ENCODE results near the gene MDGA2.
"Not testable (repeated sequence)": the region's sequence is repeated elsewhere in the genome, so short reads cannot be mapped to it uniquely, and the experiment has no call there.

MDGA2 gene

DNA sequence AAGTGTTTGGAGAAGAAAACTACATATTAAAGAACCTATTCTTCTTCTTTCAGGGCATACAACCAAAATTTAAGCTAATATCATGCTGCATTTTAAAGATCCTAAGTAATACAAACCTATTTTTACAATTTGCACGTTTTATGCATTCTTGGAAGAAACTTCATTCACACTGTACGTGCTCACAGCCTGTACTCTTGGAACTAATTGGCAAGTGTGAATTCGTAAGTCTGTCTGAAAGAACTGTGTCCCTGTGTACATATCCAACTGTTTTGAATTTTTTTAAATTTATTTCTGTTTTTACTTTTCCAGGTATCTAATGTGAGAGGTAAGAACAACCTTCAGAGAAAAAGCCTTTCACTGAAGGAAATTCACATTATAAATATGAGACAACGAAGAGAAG lies 347.0 kb downstream of the MDGA2 start:
- DNase-seq (ENCODE audit: low read depth): no peak

DNA sequence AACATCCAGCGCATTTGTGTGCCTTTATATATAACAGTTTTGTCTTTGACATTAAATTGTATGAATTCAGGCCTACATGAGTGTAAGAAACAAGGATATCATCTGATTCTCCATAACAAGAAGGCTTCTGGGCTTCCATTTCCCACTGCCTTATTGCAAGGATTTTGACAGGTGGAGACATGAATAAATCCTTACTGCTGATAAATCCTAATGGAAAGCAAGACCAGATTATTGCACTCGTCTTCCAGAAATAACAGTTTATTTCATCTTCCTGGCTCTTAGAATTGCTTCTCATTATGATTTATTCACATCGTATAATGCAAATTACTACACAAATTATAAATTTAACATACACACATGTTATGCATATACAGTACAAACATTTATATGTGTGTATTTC lies 348.1 kb downstream of the MDGA2 start:
- no peak for DNase-seq (ENCODE audit: low read depth)

DNA sequence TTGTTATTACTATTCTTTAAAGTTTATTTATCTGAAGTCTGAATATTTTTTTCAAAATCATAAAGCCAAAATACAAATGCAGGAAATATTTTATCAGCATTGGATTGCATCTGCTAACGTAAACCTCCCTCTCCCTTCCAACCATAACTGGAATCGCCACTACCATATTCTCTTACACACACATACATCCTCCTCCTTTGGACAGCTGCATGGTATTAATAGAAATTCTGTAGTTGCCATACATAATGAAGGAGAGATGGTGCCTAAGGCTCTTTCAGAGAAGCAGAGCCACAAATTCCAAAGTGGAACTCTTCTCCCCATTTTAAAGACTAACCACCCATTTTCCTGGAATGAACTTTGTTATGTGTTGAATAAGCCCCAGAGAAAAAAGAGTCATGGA lies 352.7 kb downstream of the MDGA2 start:
- DNase-seq (ENCODE audit: low read depth): no peak

GRCh38 chr14:47302121-47302520 lies 373.3 kb downstream of the MDGA2 start:
- DNase-seq (ENCODE audit: low read depth): no peak

DNA sequence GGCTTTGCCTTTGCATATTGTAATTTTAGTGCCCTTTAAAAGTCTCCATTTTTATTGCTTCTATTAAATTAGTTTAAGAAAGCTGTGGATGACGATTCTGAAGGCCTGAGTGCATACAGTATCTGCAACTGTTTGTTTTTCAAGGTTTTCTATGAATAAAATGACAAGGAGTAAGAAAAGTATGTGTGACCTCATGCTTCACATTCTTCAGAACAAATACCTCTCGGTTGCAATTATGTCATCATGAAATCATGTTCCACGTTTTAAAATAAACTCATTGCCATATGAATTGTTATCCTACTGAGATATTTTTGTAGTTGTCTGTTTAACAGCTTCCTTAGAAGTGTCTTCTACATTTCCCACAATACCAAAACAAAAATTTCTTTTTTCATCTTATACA lies 374.6 kb downstream of the MDGA2 start:
- no peak for DNase-seq (ENCODE audit: low read depth)

DNA sequence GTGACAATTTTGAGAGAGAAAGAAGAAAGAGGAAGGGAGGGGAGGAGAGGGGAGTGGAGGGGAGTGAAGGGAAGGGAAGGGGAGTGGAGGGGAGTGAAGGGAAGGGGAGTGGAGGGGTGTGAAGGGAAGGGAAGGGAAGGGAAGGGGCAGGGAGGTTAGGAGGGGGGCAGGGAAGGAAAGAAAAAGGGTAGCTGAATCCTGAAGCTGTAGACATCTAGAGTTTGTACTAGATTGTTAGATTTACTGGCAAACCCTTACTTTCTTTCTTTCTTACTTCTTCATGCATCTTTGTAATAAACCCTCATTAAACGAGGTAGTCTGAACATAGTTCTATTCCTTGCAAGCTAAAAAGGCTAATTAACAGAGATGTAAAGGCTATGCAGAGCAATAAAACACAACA lies 378.0 kb downstream of the MDGA2 start:
- no peak for DNase-seq (ENCODE audit: low read depth)

- no peak for DNase-seq (ENCODE audit: low read depth)
Measured at GRCh38 chr14:47284283-47284682, 391.1 kb downstream of the MDGA2 start.

DNA sequence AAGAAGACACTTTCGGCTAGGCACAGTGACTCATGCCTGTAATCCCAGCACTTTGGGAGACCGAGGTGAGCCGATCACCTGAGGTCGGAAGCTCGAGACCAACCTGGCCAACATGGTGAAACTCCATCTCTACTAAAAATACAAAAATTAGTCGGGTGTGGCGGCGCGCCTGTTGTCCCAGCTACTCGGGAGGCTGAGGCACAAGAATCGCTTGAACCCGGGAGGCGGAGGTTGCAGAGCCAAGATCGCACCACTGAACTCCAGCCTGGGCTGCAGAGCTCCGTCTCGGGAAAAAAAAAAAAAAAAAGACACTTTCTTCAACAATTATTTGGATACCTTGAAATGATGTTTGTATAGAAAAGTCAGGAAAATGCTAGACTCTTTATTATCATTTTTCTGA lies 393.6 kb downstream of the MDGA2 start:
- not testable (repeated sequence) for DNase-seq (ENCODE audit: low read depth)

- no peak for DNase-seq (ENCODE audit: low read depth)
Measured at GRCh38 chr14:47278233-47278842, 397.1 kb downstream of the MDGA2 start.

GRCh38 chr14:47277703-47278102 lies 397.7 kb downstream of the MDGA2 start:
- DNase-seq (ENCODE audit: low read depth): no peak

DNA sequence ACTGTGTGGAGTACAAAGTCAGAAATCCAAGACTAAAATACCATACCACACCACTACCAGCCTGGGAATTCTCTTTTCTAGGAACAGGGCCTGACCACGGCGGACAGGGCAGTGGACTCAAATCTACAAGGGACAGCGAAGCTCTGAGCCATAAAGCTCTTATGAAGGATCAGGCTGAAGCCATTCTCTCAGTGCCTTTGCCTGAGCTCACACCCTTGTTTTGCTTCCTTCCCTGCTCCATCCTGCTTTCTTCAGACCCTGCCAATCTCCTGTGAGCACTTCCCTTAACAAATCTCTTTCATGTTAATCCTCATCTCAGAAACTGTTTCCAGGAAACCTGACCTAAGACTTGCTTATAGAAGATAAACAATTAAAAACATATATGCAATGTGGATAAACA lies 398.5 kb downstream of the MDGA2 start:
- DNase-seq (ENCODE audit: low read depth): no peak

GRCh38 chr14:47273939-47274338 lies 401.5 kb downstream of the MDGA2 start:
- DNase-seq (ENCODE audit: low read depth): no peak

DNA sequence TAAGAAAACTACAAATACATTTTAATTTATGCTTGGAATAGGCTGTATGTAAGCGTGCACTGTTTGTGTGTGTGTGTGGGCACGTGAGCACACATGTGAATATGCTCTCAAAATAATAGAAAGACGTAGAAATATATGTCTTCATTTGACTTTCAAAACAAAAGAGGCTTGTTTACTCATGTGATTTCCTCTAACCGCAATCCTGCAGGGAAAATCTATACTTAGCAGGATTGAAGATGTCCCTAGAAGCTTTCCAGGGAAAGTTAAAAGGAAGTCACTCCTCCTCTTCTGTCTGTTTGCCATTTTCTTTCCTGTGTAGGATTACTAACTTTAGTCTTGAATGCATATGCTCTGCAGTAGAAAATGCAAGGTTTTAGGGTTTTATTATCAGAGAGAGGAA lies 404.7 kb downstream of the MDGA2 start:
- DNase-seq (ENCODE audit: low read depth): no peak

- DNase-seq (ENCODE audit: low read depth): no peak
Measured at GRCh38 chr14:47269756-47270492, 405.5 kb downstream of the MDGA2 start.

- no peak for DNase-seq (ENCODE audit: low read depth)
Measured at GRCh38 chr14:47264842-47265241, 410.6 kb downstream of the MDGA2 start.

GRCh38 chr14:47262801-47263200 lies 412.6 kb downstream of the MDGA2 start:
- DNase-seq (ENCODE audit: low read depth): no peak

- no peak for DNase-seq (ENCODE audit: low read depth)
Measured at GRCh38 chr14:47261350-47261749, 414.1 kb downstream of the MDGA2 start.

DNA sequence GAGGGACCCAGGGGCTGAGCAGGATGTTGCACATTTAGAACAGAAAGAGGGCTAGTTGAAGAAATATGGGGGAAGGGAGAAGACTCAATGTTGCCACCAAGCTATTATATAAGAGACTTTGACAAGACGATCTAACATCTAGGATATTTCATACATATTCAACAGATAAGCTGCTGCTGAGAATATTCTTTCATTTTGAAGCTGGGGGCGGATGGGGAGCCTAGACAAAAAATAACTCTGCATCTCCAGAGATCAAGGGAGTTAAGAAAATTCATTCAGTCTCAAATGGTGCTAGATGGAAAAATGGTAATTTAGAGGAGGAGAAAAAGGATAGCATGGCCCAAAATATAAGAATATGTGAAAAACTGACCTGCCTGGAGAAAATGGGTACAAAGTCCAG lies 415.6 kb downstream of the MDGA2 start:
- DNase-seq (ENCODE audit: low read depth): no peak

GRCh38 chr14:47257013-47257412 lies 418.4 kb downstream of the MDGA2 start:
- DNase-seq (ENCODE audit: low read depth): no peak

DNA sequence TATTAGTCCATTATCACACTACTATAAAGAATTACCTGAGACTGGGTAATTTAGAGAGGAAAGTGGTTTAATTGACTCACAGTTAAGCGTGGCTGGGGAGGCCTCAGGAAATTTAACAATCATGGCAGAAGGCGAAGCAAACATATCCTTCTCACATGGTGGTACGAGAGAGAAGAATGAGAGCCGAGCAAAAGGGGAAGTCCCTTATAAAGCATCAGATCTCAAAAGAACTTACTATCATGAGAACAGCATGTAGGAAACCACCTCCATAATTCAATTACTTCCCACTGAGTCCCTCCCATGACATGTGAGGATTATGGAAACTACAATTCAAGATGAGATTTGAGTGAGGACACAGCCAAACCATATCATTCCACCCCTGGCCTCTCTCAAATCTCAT lies 422.6 kb downstream of the MDGA2 start:
- no peak for DNase-seq (ENCODE audit: low read depth)

GRCh38 chr14:47246367-47246766 lies 429.0 kb downstream of the MDGA2 start:
- no peak for DNase-seq (ENCODE audit: low read depth)

GRCh38 chr14:47242579-47242978 lies 432.8 kb downstream of the MDGA2 start:
- not testable (repeated sequence) for DNase-seq (ENCODE audit: low read depth)

DNA sequence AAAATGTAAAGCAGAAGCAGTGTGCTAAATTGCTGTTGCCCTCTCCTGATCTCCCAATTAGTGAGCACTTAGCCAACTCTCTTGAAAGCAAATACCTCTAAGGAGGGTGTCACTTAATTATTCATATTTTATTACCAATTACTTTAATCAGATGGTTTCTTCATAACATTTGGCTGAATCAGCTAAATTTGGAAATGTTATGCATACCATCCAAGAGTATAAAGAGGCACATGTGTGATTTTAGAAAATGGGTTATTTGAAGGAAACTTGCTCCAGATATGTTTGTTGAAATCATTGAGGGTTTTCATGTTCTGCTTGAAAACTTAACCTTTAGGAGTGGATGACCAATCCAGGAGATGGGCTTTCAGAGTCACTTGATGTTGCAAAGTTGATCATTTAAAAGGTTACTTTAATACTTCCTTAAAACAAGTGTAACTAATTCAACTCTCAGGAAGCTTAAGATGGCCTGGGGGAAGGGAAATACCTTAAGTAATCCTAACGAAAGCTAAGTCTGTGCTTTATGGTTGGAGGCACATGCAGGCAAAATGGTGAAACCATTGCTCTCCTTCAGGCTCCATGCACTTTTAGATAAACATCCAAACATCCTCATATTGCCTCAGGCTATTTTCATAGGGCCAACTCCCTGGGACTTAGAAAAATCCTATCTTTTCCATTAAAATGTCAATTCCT lies 434.5 kb downstream of the MDGA2 start:
- no peak for DNase-seq (ENCODE audit: low read depth)

Measured in activated T-helper 9 cell treated with anti-CD3 and anti-CD28 coated beads, Interleukin-2, amount 50 U/mL, for 16 hours (primary cell).